Endothelial cell (in vitro differentiated cells): Measurements from ENCODE around the gene LAD1. TPM values are rescaled to one million over a fixed set of nuclear protein-coding genes. Genes with fewer than 3 reads are reported as not detected.

Experiments used
- DNase-seq: peaks from one replicate; pipeline ENCODE4 v3.0.0; 2021; ENCODE audit warnings: low spot score
- H3K27ac Mint-ChIP-seq: one replicate; pipeline ENCODE4 v1.8.0; 2021; ENCODE audit warnings: mixed read lengths, inconsistent platforms; ENCODE audit not compliant: unreplicated experiment
- H3K27me3 Mint-ChIP-seq: one replicate; pipeline ENCODE4 v1.8.0; 2021; ENCODE audit warnings: mild to moderate bottlenecking, moderate library complexity, mixed read lengths, inconsistent platforms; ENCODE audit not compliant: unreplicated experiment
- H3K36me3 Mint-ChIP-seq: one replicate; pipeline ENCODE4 v1.8.0; 2021; ENCODE audit warnings: mild to moderate bottlenecking, low read depth, mixed read lengths, inconsistent platforms; ENCODE audit not compliant: unreplicated experiment
- H3K4me1 Mint-ChIP-seq: one replicate; pipeline ENCODE4 v1.8.0; 2021; ENCODE audit warnings: mild to moderate bottlenecking, mixed read lengths, inconsistent platforms; ENCODE audit not compliant: unreplicated experiment
- H3K4me3 Mint-ChIP-seq: one replicate; pipeline ENCODE4 v1.8.0; 2021; ENCODE audit warnings: mild to moderate bottlenecking, mixed read lengths, inconsistent platforms; ENCODE audit not compliant: unreplicated experiment
- H3K9me3 Mint-ChIP-seq: one replicate; pipeline ENCODE4 v1.8.0; 2021; ENCODE audit warnings: mixed read lengths, inconsistent platforms; ENCODE audit not compliant: unreplicated experiment
- CTCF ChIP-seq: fragments of 200-600 bp; sonication (generic); IDR thresholded peaks from one replicate; pipeline ENCODE4 v1.5.0; 2021; ENCODE audit warnings: antibody characterized with exemption; ENCODE audit not compliant: unreplicated experiment
- total RNA-seq: library from RNA; stranded (reverse); fragmentation: NEBNext Ultra II Directional; extraction: Animal tissue kit (Norgen Biotek cat#: 25700); gene quantifications from one replicate; pipeline ENCODE4 v1.2.1, GENCODE V29; 2021; ENCODE audit not compliant: unreplicated experiment

LAD1 gene
- total RNA-seq, 1 donor from 2014 or later: 0.59 TPM

- H3K9me3 Mint-ChIP-seq: no peaks in the 10 kb centered on the region
- no peak for TF ChIP-seq CTCF
- no peak overlapping the region for H3K27ac Mint-ChIP-seq
- H3K36me3 Mint-ChIP-seq: no peaks in the 10 kb centered on the region
- H3K4me1 Mint-ChIP-seq: peaks cover 18% of the 10 kb centered on the region
- DNase-seq: no peak
- no peak overlapping the region for H3K4me3 Mint-ChIP-seq
- peaks cover 10% of the 10 kb centered on the region for H3K27me3 Mint-ChIP-seq
Measured at GRCh38 chr1:201354151-201354900, 44.8 kb downstream of the LAD1 start.

DNA sequence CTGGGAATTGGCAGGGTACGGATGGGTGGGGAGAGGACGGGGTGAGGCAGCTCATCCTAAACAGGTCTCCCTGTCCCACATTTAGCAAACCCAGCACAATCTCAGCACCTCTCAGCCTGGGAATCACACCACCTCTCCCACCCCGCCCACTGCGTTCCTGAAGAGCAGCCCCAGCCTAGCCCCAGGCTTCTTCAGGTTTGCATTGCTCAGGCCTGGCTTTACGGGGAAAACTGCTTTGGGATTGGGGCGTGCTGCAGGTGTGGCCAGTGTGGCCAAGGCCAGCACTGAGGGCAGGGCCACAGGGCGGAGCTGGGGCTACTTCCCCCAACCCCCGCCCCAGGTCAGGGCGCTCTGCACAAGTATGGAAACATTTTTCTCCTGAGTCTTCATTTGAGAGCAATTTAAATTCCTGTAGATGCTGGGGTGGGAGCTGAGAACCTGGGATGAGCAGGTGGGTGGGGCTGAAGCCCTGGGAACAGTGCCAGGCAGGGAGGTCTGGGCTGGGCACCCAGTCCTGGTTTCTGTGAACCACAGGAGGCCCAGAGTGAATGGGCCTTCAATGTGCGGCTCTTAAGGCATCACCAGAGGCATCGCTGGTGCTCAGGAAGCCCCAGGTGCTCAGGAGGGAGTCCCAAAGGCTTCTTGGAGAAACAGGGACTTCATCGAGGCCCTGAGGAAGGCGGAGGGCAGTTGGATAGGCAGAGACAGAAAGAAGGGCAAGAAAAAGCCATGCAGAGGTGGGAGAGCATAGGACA, 45.8 kb downstream of the LAD1 start:
- peaks cover 14% of the 10 kb centered on the region for H3K4me1 Mint-ChIP-seq
- DNase-seq: no peak
- H3K4me3 Mint-ChIP-seq: no peak overlapping the region
- H3K27me3 Mint-ChIP-seq: peaks cover 10% of the 10 kb centered on the region
- H3K36me3 Mint-ChIP-seq: no peaks in the 10 kb centered on the region
- H3K9me3 Mint-ChIP-seq: no peaks in the 10 kb centered on the region
- no peak overlapping the region for H3K27ac Mint-ChIP-seq
- TF ChIP-seq CTCF: no peak

GRCh38 chr1:201351617-201352016, 47.5 kb downstream of the LAD1 start:
- Mint-ChIP-seq H3K27me3 (peaks cover 6% of the 10 kb centered on the region), H3K4me3 (no peak overlapping the region), H3K27ac (no peak overlapping the region)

GRCh38 chr1:201350884-201351283, 48.2 kb downstream of the LAD1 start:
- no peak for TF ChIP-seq CTCF

More at GRCh38 chr1:201351617-201352016, 47.5 kb downstream of the LAD1 start:
- DNase-seq: no peak
- Mint-ChIP-seq H3K4me1 (peaks cover 22% of the 10 kb centered on the region), H3K36me3 (no peaks in the 10 kb centered on the region), H3K9me3 (no peaks in the 10 kb centered on the region)
- TF ChIP-seq CTCF: no peak

GRCh38 chr1:201350361-201350725, 48.8 kb downstream of the LAD1 start:
- H3K9me3 Mint-ChIP-seq: no peaks in the 10 kb centered on the region
- no peak for DNase-seq
- H3K4me3 Mint-ChIP-seq: no peak overlapping the region
- H3K4me1 Mint-ChIP-seq: peaks cover 25% of the 10 kb centered on the region
- TF ChIP-seq CTCF: no peak
- H3K27me3 Mint-ChIP-seq: peaks cover 5% of the 10 kb centered on the region
- H3K27ac Mint-ChIP-seq: no peak overlapping the region
- peaks cover 2% of the 10 kb centered on the region for H3K36me3 Mint-ChIP-seq

More at GRCh38 chr1:201350884-201351283, 48.2 kb downstream of the LAD1 start:
- H3K4me3 Mint-ChIP-seq: no peak overlapping the region
- no peaks in the 10 kb centered on the region for H3K9me3 Mint-ChIP-seq
- H3K27ac Mint-ChIP-seq: no peak overlapping the region
- DNase-seq: no peak
- H3K27me3 Mint-ChIP-seq: peaks cover 5% of the 10 kb centered on the region
- H3K4me1 Mint-ChIP-seq: peaks cover 25% of the 10 kb centered on the region
- H3K36me3 Mint-ChIP-seq: no peaks in the 10 kb centered on the region
